Activated T-cell treated with anti-CD3 and anti-CD28 coated beads for 24 hours (primary cell): ENCODE measurements around the gene SKA3.
"Not testable (repeated sequence)": the region's sequence is repeated elsewhere in the genome, so short reads cannot be mapped to it uniquely, and the experiment has no call there.

ENCODE experiments used
- DNase-seq: peaks from one replicate; pipeline ENCODE4 v3.0.0-alpha.2; 2020; ENCODE audit warnings: low read depth

The SKA3 gene

DNA sequence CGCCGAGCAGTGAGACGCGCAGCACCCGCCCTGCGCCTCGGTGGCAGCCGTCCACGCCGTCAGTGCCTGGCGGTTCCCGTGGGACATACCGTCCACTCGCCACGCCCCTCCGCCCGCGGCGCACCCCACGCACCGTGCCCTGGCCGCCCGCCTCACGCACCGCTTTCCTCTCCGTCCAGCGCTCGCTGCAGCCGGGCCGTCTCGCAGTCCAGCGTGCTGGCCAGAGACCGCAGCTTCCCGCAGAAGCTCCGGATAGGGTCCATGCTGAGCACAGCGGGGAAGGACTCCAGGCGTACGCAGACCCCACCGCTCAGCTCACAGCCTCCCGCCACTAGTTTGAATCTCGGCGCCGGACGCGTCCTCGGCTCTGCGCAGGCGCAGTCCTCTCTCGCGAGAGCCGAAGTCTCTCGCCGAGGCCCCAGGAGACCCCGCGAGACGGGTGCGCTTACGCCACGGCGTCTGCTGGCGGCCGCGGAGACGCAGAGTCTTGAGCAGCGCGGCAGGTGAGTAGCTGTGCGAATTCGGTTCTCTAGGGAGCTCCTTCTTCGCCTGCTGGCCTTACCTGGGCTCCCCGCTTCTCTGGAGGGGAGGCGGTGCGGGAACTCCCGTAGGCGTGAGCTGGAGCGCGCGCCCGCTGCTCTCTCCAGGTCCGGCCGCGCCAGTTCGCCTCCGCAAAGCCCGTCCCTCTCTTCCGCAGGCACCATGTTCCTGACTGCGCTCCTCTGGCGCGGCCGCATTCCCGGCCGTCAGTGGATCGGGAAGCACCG is at the start of gene SKA3, which contains the start of gene MRPL57:
Gene SKA3 (minus strand): TSS at position 338 of the 767 bp plus-strand sequence. CDS start 75 bp downstream, at position 263.
Gene MRPL57 (plus strand): TSS at position 444 of the 767 bp plus-strand sequence. CDS start 259 bp downstream, at position 703.
- DNase-seq = peak; percentile 94

DNA sequence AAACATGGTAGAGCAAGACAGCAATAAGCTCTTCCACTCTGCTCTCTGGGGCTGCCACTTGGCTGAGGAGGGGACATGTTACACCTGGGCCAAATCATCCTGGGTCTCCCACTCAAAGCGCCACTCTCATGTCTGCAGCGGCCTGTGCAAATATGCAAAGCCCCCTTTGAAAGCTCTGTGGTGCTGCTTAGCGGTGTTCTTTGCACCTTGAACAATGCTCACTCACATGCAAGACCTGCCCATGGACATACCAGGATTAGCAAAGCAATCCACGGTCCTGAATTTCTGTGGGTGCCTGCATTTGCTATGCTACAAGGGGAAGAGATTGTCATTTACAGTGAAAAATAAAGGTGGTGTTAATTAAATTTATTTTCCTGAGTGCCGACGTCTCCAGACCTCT is 48.7 kb upstream of the SKA3 start:
- DNase-seq = no peak

DNA sequence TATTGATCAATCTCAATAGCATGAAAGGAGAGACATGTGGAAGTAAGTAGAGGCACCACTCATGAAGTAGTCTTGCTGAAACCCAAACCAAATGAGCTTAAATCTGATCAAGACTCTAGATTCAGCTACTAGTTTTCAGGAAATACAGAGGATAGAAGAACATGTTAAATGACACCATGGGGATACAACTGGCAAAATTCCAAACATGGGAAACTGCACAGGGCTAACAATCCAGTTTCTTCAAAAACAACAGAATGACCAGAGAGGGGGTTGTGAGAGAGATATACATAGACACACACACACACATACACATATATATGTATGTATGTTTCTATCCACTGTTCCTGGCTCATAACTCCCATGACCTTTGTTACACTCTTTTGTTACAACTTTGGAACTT is 44.9 kb upstream of the SKA3 start:
- no peak for DNase-seq

DNA sequence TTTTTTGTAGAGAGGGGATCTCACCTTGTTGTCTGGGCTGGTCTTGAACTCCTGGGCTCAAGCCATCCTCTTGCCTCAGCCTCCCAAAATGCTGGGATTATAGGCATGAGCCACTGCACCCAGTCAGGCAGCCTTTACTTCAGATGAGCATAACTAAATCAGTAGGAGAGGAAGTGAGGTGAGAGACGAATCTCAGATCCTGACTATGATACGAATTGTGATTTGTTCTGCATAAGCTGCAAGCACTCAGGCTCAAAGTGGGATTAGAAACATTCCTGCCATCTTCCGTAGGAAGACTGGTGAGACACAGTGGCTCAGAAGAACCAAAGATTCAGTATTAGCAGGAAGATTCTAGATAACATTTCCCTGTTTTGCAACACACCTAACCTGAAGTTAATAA is 43.4 kb upstream of the SKA3 start:
- DNase-seq = not testable (repeated sequence)

DNA sequence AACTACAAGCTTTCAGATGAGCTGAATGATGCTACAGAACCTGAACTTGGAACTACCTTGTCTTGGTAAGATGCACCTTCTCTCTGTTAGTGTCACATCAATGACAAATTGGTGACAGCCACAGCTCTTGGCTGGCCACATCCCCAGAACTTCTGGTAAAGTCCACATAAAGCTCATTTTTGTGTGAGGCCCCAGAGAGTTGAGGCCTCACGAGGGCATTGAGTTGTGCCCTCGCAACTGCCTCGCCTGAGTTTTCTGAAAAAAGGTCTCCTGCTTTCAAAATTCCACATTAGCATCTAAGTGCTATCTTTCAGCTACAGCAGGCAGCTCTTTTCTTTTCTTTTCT is 42.7 kb upstream of the SKA3 start:
- DNase-seq = no peak

DNA sequence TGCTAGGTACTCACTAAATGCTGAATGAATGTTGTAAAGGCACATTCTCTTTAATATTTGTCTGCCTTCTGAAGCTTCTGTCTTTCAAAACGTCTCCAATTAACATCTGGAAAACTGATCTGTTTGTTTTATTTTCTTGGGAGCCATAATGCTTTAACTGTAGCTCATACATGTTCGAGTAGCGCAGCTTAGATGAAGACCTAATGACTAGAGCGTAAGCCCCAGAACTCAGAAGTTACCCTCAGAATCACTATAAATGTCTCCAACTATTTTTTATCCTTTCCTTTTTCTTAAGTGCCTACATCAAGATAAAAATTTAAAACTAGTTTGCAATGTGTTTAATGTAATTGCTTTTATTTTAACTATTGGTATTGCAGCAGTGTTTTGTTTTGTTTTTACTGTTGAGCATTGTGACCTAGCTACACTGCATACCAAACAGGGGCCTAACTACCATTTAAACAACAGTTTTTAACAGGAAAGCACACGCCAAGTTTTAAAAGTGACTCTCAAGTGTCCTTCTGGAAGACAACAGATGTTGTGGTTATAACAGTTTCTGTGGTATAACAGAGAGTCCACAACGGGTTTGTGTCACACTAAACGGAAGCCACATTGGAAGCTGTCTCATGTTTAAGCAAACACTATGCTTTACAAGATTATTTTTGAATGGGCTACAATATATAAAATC is 42.1 kb upstream of the SKA3 start:
- DNase-seq = no peak

DNA sequence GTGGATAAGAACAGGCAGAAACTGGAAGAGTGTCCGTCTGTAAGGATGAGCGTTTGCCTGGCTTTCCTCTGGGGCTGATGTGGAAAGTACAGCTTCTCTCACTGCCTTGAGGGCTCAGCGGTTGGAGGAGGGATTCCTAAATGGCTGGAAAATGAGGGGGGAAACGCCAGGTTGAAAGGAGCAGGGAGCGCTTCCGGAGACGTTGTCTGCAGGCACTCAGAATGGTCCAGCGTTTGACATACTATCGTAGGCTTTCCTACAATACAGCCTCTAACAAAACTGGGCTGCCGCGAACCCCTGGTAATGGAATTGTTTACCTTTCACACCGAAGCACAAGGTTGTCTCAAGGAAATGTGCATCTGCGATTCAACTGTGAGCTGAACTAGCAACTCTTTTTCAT is 40.0 kb upstream of the SKA3 start:
- DNase-seq = no peak

DNA sequence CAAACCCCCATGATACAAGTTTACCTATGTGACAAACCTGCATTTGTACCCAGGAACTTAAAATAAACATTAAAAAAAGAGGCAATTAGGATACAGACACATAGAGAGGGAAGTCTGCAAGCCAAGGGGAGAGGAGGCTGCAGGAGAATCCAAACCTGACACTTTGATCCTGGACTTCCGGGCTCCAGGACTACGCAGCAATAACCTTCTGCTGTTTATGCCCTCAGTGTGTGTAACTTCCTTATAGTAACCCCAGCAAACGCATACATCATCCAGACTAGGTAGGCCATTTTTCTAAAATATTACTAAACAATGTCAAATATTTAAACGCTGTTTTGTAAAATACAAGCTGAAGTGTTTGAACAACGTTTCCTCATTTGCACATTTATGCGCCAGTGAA is 39.1 kb upstream of the SKA3 start:
- not testable (repeated sequence) for DNase-seq

DNA sequence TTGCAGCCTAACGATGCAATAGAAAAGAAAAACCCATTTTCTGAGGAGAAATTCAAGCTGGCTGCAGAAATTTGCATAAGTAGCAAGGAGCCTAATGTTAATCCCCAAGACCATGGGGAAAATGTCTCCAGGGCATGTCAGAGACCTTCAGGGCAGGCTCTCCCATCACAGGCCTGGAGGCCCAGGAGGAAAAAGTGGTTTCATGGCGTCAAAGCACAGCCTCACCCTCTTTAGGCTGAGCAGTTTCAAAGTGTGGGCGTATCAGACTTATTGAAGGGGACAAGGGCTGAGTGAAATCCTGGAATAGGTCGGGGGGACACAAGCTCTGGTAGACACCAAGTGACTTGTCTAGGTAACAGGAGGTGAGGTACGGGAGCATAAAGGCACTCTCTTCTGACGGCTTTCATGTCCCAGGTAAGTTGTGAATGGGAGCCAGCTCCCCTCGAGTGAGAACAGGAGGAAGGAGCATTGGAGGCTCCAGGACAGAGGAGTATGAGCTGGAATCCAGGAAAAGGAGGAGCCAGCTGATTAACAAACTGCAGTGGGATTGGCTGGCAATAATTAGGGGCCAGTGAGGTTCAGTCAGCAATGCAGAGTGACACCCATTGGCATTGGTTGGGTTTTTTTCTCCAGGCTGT is 35.9 kb upstream of the SKA3 start:
- no peak for DNase-seq

DNA sequence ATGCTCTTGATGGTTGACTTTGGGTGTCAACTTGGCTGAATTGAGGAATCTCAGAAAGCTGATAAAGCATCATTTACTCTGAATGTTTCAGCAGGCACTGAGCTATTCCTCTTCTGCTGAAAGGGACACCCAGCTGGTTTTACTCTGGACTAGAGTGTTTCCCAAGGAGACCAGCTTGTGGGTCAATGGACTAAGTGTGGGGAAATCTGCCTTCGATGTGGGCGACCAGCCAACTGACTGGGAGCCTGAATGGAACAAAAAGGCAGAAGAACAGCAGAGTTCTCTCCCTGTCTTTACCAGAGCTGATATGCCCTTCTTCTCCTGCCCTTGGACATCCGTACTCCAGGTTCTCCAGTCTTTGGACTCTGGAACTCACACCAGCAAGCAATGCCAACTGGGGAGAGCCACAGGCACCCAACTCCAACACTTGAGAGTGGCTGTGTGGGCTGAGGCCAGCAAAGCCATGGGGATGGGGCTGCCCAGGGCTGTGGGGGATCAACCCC is 32.4 kb upstream of the SKA3 start:
- DNase-seq = no peak

DNA sequence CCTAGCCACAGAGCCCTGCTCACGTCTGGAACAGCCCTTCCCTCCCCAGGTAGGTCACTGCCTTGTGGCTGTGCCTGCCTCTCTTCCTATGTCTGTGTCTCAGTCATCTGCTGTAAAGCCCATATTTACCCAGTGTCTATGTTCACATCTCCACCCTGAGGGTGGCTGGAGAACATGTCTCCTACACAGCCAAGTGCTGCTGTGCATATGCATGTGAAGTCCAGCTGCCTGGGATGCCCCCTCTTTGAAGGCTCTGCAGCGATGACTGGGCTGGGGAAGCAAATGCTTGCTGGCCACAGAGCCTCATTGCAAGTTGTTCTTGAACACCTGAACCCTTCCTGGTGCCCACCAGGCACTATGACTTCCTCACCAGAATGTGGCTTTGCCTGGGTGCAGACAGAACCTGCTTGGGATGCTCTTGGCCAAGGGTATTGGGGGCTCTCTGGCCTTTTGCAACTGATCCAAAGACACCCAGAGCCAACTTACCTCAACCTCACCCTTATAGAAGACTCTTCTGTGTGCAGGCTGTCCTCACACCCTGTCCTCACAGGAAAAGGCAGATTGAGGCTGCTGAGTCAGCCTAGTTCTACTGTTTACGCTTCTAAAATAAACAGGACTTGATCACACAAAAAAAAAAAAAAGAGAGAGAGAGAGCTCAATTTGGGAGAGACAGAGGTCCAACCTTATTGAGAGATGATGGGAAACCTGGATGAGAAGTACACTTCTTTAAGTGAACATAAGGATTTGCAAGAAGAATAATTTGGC is 26.6 kb upstream of the SKA3 start:
- DNase-seq = no peak

DNA sequence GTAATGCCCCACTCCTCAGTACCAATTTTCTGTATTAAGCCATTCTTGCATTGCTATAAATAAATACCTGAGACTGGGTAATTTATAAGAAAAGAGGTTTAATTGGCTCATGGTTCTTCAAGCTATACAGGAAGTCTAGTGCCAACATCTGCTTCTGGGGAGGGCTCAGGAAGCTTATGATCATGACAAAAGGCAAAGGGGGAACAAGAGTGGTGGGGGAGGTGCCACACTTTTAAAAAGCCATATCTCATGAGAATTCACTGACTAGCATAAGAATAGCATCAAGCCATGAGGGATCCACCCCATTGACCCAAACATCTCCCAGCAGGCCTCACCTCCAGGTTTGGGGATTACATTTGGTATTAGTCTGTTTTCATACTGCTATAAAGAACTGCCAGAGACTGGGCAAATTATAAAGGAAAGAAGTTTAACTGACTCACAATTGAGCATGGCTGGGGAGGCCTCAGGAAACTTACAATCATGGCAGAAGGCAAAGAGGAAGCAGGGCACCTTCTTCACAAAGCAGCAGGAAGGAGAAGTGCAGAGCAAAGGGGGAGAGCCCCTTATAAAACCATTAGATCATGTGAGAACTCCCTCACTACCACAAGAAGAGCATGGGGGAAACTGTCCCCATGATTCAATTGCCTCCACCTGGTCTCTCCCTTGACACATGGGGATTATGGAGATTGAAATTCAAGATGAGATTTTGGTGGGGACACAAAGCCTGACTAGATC is 25.3 kb upstream of the SKA3 start:
- not testable (repeated sequence) for DNase-seq

DNA sequence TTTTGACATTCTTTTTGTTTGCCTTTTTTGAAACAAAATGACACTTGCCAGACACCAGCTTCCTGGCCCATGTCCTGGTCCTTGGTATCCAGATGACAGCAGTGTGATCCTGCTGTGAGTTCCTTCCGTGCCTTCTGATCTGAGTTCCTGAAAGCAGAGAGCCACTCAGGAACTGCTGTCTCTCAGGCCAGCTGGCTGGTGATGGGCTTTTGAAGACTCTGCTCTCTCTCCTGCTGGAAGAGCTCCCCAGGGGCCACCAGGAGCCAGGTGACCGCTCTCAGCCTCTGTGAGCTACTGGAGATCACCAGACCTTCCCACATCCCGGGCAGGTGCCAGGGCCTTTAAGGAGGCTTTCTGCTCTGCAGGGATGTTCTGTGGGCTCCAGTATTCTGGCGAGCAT is 22.0 kb upstream of the SKA3 start:
- not testable (repeated sequence) for DNase-seq

DNA sequence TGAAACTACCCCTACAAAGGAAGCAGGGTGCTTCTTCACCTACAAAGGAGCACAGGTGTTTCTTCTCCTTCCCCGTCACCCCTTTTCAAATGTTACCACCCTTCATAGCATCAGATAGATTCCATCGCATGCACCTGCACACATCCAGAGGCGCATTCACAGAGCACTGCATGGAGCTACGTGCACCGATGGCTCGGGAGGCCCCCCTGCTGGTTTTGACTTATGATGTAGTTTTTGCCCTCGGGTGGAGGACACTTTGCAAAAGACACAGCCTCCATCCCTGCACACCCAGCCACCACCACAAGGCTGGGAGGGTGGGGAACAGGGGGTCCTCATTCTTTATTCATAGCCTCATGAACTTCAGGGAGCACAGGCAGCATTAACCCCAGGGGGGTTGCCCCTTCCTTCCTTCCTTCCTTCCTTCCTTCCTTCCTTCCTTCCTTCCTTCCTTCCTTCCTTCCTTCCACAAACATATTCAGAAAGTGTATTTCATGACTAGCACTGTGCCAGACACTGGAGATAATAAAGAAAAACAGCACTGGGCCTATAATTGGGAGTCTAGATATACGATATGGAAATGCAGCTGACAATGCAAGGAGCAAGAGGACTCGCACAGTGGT is 21.4 kb upstream of the SKA3 start:
- not testable (repeated sequence) for DNase-seq

DNA sequence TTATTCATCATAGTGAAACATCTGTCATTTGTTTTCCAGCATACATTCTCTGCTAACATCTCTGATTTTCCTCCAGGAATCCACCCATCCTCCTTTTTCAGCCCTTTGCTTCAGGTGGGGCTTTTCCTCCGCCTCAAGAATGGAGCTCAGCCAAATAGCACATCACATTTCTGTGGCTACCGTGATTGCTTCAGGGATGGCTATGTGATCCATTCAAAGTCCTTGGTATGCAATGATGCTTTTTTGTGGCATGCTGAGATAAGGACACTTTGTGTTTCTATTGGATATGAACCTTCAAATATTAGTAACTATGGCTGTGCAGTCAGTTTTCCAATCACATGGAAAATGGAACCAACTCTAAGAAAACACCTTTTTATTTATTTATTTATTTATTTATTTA is 18.4 kb upstream of the SKA3 start:
- not testable (repeated sequence) for DNase-seq

DNA sequence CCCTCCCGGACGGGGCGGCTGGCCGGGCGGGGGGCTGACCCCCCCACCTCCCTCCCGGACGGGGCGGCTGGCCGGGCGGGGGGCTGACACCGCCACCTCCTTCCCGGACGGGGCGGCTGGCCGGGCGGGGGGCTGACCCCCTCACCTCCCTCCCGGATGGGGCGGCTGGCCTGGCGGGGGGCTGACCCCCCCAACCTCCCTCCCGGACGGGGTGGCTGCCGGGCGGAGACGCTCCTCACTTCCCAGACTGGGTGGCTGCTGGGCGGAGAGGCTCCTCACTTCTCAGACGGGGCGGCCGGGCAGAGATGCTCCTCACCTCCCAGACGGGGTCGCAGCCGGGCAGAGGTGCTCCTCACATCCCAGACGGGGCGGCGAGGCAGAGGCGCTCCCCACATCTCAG is 10.1 kb upstream of the SKA3 start:
- not testable (repeated sequence) for DNase-seq

DNA sequence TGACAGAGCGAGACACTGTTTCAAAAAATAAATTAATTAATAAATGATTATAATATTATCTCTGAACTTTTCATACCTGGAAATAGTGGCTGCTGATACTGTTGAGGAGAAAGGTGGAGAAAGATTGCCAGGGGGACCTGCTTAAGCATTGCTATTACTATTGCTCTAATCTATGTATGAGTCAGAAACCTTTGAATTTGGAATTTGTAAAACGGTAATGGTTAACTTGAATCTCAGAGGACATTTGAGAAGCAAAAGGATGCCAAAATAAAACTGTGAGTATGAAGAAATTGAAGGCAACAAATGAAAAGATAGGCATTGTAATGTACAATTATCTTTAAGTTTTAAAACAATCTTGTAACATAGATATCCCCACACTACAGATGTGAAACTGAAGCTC is 5.3 kb upstream of the SKA3 start:
- DNase-seq = no peak

DNA sequence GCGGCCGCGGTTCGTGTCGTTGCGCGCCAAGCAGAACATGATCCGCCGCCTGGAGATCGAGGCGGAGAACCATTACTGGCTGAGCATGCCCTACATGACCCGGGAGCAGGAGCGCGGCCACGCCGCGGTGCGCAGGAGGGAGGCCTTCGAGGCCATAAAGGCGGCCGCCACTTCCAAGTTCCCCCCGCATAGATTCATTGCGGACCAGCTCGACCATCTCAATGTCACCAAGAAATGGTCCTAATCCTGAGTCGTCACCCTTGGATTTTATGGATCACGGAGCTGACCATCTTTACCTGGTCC is 581 bp upstream of the SKA3 start:
- DNase-seq = no peak

DNA sequence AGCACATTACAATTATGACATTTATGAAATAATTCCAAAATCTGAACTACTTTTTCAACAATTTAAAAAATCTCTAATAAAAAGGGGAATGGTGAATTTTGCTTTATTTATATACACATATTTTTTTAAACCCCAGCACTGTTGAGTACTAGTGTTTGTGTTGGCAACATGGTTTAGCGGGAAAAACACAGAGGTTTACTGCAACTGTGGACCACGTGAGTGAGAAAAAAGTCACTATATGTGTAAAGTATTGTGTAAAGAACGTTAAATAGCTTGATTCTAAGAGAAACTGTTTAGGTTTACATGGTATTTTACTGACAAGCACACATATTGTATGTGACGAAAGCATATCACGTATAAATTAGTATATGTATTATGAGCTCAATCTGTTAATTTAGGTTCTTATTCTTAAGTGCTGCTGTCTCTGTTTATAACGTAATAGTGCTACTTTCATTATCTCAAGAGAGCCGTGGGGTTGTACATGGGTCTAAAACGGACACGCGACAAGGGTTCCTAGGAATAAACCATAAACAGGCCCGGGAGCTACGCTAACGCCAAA is 617 bp downstream of the SKA3 start:
- DNase-seq = no peak

DNA sequence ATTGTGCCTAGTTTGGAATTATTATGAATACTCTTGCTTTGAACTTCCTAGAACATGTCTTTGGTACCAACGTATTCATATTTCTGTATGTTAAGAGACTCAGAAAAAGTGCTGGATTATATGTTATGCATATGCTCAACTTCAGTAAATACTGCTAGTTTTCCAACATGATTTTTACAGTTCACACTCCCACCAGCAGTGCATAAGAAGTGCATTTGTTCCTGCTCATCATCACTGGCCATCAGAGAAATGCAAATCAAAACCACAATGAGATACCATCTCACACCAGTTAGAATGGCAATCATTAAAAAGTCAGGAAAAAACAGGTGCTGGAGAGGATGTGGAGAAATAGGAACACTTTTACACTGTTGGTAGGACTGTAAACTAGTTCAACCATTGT is 2.6 kb downstream of the SKA3 start:
- not testable (repeated sequence) for DNase-seq

DNA sequence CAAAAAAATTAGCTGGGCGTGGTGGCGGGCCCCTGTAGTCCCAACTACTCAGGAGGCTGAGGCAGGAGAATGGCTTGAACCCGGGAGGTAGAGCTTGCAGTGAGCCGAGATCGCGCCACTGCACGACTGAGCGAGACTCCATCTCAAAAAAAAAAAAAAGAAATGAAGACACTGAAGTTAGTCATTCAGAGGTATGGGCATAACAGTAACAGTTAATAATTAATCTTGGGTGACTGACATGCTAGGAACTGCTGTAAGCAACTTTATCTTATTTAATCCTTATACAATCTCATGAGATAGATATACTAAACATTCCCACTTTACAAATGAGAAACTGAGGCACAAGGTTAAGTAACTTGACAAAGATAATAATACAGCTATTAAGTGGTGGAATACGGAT is 4.9 kb downstream of the SKA3 start:
- no peak for DNase-seq
